Breast epithelium (tissue), 3 donors: Measurements from ENCODE around the gene KL.

ENCODE experiments used
- CTCF ChIP-seq, 3 donors: fragments of 450-650 bp; IDR thresholded peaks; one replicate each; pipeline ENCODE4 v1.5.1; 2016 to 2017; ENCODE audit warnings: antibody characterized with exemption in 3 of 3, mild to moderate bottlenecking in 3 of 3, moderate library complexity in 3 of 3
- POLR2A ChIP-seq: fragments of 450-650 bp; IDR thresholded peaks from one replicate; pipeline ENCODE4 v1.6.1; 2016; ENCODE audit warnings: antibody characterized with exemption, mild to moderate bottlenecking, moderate library complexity
- POLR2AphosphoS5 ChIP-seq, 3 donors: sonication (generic); formaldehyde crosslinking; IDR thresholded peaks; one replicate each; pipeline ENCODE4 v1.6.1; 2017; ENCODE audit warnings: antibody characterized with exemption in 3 of 3

- TF ChIP-seq POLR2AphosphoS5 (IDR thresholded peaks at IDR 0.05) (no peak), CTCF (IDR thresholded peaks at IDR 0.05) (no peak), POLR2A (no peak)
Measured at GRCh38 chr13:33007237-33007636, 9.0 kb upstream of the KL start.
